H54 (cell line): ENCODE measurements around the gene TMTC1.
"Not testable (repeated sequence)": the region's sequence is repeated elsewhere in the genome, so short reads cannot be mapped to it uniquely, and the experiment has no call there.

Experiments
- DNase-seq: peaks from one replicate; pipeline ENCODE4 v3.0.0; 2011; ENCODE audit warnings: low spot score, mixed read lengths; ENCODE audit not compliant: insufficient read length
- FAIRE-seq: peaks from 3 replicates; lab custom pipeline; 2011; peaks lifted over from hg19 to GRCh38; lab: Jason Lieb, UNC
- POLR2A ChIP-seq: IDR thresholded peaks from 2 replicates; pipeline ENCODE4 v1.6.1; 2011; ENCODE audit warnings: low read depth, mild to moderate bottlenecking, low read length

The TMTC1 gene

DNA sequence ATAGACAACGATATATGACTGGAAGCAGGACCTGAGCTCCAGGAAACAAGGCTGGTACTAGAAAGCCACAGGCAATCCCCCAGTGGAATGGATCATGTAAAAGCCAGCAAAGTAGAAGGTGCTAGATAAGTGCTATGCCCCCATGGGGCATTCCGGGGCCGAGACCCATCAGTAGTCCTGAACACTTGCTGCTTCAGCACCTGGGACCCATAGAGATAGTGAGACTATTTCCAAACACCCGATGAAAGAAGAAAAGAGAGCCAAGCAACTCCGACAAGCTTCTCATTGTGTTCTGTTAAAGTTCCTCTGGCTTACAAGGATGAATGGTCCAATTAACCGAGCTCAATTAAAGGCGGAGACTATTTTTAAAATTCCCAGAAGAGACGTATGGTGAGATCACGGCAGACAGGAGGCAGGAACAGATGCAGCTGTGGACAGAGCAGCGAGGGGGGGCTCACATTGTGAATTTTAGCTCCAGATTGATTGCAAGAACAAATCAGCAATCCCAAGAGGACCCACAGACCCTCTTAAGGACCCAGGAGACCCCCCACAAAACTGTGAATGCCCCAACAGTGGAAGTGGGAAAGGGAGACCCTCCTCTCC, 143.7 kb downstream of the TMTC1 start:
- DNase-seq, result no peak
- no peak for FAIRE-seq
- TF ChIP-seq POLR2A, result no peak

DNA sequence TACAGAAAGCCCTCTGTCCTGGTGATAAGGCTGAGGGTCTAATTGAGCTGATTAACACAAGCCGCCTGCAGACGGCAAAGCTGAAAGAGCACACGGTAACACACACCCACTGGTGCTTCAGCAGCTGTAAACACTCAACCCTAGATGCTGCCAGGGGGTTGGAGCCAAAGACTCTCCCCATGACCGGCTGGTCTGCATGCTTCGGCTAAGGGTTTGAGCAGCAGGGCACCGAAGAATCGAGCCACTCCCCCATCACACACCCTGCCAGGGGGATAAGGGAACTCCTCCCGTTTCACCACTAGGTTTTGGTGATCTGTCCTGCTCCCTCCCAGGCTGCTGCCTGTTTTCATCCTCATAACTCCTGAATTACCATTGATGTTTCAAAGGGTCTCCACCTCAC, 145.2 kb downstream of the TMTC1 start:
- no peak for FAIRE-seq
- no peak for TF ChIP-seq POLR2A
- no peak for DNase-seq

DNA sequence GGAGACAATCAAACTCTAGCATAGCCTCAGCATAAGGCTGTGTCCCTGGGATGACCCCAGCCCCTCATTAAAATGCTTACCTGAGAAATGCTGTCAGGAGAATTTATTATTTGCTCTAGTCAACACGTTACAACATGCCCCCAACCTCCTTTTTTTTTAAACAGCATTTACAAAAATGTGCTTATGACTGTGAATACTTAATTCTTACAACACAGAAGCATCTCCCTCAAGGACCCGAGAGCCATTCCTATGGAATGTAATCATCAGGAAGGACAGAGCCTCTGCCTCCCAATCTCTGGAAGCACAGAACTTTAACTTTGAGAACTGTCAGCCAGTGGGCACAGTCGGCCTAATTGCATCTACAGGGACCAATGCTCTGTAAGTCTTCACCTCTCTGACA, 149.7 kb downstream of the TMTC1 start:
- TF ChIP-seq POLR2A, result no peak
- FAIRE-seq (no peak), DNase-seq (no peak)

DNA sequence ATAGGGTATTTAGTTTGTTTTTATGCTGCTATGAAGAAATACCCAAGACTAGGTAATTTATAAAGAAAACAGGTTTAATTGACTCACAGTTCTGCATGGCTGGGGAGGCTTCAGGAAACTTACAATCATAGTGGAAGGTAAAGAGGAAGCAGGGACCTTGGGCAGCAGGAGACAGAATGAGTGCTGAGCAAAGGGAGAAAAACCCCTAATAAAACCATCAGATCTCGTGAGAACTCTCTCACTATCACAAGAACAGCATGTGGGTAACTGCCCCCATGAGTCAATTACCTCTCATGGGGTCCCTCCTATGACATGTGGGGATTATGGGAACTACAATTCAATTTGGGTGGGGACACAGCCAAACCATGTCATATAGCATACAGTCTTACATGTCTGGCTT, 153.6 kb downstream of the TMTC1 start:
- FAIRE-seq, result not testable (repeated sequence)

DNA sequence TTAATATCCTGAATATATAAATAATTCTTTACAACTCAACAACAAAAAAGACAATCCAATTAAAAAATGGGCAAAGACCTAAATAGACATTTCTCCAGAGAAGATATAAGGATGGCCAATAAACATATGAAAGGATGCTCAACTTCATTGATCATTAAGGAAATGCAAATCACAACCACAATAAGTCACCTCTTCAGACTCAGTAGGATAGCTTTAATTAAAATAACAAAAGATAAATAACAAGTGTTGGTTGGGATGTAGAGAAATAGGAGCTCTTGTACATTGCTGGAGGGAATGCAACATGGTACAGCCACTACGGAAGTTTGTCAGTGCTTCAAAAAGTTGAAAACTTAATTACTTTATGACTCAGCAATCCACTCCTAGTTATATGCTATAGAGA, 156.5 kb downstream of the TMTC1 start:
- TF ChIP-seq POLR2A, result no peak
- no peak for DNase-seq
- FAIRE-seq, result no peak

More for the DNA sequence above, 153.6 kb downstream of the TMTC1 start:
- DNase-seq, result not testable (repeated sequence)

DNA sequence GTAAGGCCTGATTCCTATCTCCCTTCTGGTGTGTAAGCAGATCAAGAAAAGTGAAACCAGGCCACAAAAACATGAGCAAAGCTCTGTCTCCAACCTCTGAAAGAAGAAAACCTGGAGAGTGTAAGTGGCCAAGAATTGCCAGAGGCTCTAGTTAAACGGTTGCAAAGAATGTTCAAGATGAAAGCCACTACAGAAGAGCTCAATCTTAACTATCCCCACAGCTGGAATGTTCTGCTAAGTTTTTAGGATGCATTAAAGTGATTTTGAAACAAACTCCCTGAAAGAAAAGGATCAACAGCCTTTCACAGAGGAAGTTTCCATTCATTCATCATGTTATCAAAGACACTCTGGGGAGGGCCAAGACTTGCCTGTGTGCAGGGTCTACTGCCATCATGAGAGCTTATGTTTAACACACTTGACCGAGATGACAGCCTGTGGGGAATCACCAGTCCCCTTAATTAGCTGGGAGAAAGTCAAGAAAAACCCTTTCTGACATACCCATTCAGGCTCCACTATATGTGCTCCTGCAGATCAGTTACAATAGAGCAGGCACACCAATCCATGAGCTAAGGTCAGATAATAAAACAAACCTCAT, 158.3 kb downstream of the TMTC1 start:
- TF ChIP-seq POLR2A, result no peak
- DNase-seq (no peak), FAIRE-seq (no peak)

DNA sequence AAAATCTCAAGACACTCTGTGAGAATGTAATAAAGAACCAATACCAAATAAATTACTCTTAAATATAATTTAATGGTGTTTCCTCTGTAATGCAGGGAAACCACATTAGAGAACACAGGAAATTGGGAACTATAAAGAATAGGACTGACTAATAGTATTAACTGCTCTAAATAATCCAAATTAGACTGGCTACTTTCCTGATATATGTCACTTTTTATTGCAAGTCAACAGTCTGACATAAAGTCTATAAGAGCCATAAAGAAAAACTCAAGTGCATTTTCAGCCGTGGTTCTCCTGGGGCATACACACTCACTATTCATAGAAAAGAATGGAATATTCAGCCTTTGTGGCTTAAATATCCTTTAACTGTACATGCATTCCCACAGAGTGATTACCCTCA, 161.5 kb downstream of the TMTC1 start:
- FAIRE-seq (no peak), DNase-seq (no peak)
- no peak for TF ChIP-seq POLR2A

DNA sequence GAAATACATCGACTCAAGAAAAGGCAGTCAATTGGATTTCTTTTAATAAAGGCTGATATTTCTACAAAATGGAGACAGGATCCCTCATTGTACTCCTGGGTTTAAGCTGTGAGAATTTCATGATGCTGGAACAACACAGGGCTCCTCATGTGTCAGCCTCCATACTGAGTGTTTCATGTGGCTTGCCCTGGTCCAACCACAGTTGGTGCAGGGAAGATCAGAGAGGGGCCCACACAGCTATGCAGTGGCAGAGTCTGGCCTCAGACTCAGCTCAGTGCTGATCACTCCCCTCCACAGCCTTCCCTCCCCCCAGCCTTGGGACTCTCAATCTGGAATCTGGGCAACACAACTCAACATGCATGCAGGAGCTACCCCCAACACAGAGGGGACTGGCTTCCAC, 163.7 kb downstream of the TMTC1 start:
- DNase-seq (no peak), FAIRE-seq (no peak)
- no peak for TF ChIP-seq POLR2A

DNA sequence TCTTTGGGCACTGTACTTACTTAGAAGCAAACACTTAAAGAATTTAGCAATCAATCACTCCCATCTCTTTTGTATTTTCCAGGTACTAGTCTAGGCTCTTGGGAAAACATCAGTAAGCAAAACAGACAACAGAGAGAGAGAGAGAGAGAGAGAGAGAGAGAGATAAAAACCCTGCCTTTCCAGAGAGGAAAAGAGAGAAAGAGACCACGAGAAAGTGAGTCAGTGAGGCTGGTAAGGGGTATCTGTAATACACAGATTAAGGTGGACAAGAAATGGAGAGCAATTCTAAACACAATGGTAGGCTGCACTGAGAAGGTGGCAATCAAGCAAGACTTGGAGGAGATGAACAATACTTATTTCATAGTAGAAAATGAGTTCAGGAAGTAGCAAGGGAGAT, 166.3 kb downstream of the TMTC1 start:
- no peak for FAIRE-seq
- no peak for DNase-seq
- no peak for TF ChIP-seq POLR2A

DNA sequence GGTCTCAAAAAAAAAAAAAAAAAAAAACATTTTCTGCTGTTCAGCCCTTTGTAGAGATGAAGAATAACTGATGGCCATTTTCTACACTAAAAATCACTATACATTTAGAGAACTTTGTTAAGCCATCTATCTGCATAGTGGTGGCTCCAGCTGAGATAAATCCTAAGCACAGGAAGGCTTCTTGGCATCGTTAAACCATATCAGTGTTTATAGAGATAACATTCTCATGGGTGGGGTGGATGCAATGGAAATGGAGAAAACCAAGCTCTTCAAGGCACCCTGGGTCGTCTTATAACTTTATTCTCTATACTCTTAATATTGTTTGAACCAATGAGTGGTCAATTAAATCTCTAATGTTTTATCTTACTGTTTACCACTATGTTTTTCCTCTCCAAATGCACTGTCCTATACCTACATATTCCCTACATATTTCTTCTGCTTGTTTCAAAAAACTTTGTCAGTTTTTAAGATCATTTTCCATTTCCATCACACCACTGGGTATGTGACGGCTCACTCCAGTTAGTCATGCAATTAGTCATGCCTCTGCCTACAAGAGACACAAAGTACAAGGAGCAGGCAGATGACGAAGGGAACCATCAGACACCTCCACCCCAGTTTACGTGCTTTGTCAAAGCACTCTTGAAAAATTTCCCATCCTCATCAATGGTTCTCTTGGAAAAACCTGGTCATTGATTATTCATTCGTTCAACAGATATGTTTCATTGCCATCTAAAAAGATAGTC, 166.9 kb downstream of the TMTC1 start:
- no peak for TF ChIP-seq POLR2A
- FAIRE-seq (peak; percentile 96), DNase-seq (peak; percentile 40)

DNA sequence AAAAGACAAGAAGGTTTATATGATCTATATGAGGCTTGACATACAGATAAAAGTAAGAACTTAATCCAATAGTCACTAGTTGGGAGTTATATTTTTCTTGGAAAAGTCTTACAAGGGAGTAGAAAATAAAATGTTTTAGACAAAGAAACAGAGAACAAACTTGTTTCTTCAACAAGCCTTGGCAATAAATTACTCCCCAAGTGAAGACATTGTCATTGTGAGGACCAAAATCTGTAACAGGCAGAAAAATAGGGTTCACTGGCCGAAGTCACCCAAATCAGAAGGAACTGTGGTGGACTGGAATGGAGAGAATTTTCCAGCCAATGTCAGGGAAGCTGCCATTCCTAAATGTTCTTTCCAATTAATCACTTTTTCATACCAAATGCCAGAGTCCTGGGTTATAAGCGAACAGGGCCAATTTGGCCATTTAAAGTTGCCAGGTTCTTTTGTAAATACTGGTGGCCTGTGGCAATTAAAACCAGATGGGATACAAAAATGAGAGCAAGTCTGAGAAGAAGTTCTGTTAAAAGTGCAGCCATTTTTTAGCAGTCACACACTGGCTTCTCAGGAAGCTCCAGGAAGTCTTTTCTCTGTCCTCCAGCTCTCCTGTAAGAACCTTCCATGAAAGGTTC, 168.9 kb downstream of the TMTC1 start:
- DNase-seq (no peak), FAIRE-seq (no peak)
- no peak for TF ChIP-seq POLR2A

DNA sequence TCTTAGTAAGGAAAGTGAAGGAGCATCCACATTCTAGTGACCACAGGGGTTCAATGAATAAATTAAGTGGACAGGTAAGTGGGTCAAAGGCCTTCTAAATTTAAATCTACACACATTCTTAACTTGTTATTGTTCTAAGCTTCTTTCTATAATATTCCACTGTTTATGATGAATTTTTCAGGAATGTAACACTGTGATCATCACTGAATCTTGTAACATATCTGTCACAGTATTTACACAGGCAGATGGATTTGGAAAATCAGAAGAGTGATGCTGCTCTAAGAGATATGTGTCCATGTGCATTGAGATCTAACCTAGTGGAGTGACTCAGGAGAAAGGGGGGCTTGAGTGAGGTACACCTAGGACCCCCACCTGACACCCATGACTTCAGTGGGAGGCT, 170.8 kb downstream of the TMTC1 start:
- DNase-seq (no peak), FAIRE-seq (no peak)
- no peak for TF ChIP-seq POLR2A

DNA sequence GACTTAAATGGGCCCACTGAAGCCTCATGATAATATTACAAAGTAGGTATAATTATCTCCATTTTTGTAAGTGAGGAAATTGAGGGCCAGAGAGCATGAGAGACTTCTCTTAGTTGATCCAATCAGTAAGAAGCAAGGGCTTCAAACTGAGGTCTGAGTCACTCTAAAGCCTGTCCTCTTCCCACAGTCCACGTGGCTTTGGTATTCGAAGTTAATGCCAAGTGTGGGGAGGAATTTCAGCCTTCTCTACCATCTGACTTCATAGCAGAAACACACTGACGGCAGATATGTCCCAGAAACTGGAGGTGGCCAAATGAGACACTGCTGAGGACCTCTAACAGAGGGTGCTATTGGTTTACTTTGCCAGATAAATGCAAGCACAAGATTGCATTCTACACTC, 171.8 kb downstream of the TMTC1 start:
- no peak for FAIRE-seq
- no peak for TF ChIP-seq POLR2A
- DNase-seq, result no peak

DNA sequence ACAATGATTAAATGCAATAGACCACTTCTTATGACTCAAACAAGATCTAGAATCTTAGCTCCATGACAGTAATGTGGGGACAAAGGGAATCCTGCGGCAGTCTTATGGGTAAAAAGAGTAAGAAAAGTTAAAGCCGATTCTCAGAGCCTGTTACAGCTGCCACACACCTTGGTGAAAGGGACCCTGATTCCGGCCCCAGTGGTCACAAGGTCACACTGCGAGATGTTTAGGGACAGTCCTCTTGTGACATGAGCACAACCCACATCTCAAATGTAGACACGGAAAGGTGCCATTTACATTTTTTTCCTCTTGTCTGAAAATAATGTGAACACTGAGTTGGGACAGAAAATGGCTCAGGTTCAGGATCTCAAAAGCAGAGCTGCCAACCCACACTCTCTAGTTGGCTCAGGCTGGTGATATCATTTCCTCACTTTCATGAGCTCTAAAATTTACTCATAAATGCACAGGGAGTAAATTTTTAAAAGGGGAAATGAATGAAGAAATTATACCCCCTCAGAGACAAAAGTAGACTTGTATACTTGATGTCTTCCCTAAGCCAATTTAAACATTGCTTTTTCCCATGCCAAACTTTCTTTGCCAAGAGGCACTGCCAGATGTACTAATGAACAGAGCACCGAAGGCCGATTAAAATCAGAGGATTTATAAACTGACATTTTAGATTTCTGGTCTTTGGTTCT, 173.1 kb downstream of the TMTC1 start:
- no peak for FAIRE-seq
- TF ChIP-seq POLR2A, result no peak

More for the DNA sequence above, 173.1 kb downstream of the TMTC1 start:
- DNase-seq, result no peak
